HUES48 (cell line): ENCODE data around the gene STX18.

Source experiments
- H3K27ac ChIP-seq: one replicate; pipeline ENCODE4 v1.7.0; 2013; ENCODE audit warnings: low read depth, low read length, inconsistent platforms
- H3K27me3 ChIP-seq: 2 replicates; pipeline ENCODE4 v1.6.1; 2013; ENCODE audit warnings: mild to moderate bottlenecking, low read length; ENCODE audit not compliant: control insufficient read depth, insufficient read depth
- H3K36me3 ChIP-seq: 2 replicates; pipeline ENCODE4 v1.6.1; 2013; ENCODE audit warnings: low read length; ENCODE audit not compliant: control insufficient read depth, insufficient read depth
- H3K4me1 ChIP-seq: 2 replicates; pipeline ENCODE4 v1.6.1; 2013; ENCODE audit warnings: mild to moderate bottlenecking, low read length; ENCODE audit not compliant: control insufficient read depth, insufficient read depth
- H3K4me3 ChIP-seq: 2 replicates; pipeline ENCODE4 v1.5.1; 2013; ENCODE audit warnings: mild to moderate bottlenecking, low read depth, low read length
- H3K9ac ChIP-seq: 2 replicates; pipeline ENCODE4 v1.6.1; 2013; ENCODE audit warnings: mild to moderate bottlenecking, low read depth, low read length, moderate library complexity
- H3K9me3 ChIP-seq: 2 replicates; pipeline ENCODE4 v1.6.1; 2013; ENCODE audit warnings: low read length; ENCODE audit not compliant: control insufficient read depth, insufficient read depth

The STX18 gene

DNA sequence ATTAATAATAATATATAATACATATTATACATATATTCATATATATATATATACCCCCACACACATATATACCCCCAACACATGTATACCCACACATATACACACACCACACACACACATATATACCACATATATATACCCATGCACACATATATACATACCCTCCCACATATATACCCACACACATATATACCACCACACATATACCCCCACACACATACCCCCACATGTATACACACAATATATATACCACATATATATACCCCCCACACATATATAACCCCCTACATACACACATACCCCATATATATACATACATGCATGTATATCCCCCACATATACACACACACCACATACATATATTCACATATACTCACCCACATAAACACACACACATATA lies 103.0 kb downstream of the STX18 start:
- H3K4me1 ChIP-seq: 0 out of 2 replicates have a peak, but pooled peaks cover 3% of the 10 kb centered on the region
- H3K27ac ChIP-seq: no peak overlapping the region
- H3K4me3 ChIP-seq: no peak overlapping the region
- H3K27me3 ChIP-seq: no peaks in the 10 kb centered on the region
- H3K9ac ChIP-seq: no peak overlapping the region
- no peaks in the 10 kb centered on the region for H3K9me3 ChIP-seq
- peaks cover 17% of the 10 kb centered on the region for H3K36me3 ChIP-seq

DNA sequence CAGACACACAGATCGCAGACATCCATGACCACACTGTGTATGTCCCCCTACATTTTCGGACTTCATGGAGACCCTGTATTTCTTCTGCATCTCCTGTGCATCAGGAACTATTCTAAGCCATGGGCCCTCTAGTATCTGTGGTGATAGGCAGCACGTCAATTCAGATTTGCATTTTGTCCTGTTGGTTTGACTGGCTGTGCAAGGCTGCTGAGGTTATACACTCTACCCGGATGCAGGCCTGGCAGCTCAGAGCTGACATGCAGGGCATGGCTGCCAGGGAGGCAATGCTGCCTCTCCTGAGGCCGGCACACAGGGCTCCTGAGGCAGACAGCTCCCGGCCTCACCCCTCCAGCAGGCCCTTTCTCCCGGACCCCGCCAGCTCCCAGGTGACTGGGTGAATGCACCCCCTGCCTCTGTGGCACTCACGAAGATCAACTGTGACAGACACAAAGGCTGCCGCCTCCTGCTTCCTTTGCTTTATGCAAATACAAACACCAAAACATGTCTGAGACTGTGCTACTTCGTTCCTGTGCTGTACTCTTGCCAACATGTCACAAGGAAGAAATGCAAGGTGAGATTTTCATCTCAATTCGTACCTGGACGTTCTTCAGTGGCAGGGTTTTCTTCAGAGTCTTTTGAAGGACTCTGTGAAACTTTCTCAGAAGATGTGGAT lies 103.9 kb downstream of the STX18 start:
- H3K36me3 ChIP-seq: peaks cover 18% of the 10 kb centered on the region
- no peak overlapping the region for H3K27ac ChIP-seq
- H3K4me3 ChIP-seq: no peak overlapping the region
- H3K9ac ChIP-seq: no peak overlapping the region
- no peaks in the 10 kb centered on the region for H3K9me3 ChIP-seq
- no peaks in the 10 kb centered on the region for H3K27me3 ChIP-seq
- no peaks in the 10 kb centered on the region for H3K4me1 ChIP-seq

DNA sequence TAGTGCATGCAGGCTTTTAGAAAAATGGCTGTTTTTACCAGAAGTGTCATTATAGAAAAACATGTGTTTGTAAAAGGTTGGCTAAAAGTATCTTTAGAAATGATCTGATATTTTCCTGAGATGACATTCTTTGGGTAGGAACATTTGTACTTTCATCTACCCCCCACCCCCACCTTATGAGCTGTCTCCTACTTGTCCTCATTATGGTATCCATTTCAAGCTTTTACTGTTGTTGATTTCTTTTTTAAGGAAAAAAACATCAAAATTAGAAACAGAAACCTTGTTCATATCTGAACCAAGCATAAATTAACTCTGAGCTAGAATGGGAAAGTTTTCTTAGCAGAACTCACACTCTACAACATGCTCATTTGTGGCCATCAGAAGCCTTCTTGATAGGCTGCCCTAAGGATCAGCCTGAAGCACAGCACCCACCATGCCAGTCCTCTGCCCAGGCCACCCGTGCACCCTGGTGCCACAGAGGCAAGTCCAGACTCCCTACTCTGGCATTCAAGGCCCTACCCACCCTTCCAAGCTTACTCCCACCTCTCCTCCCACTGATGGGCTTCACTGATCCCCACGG lies 105.5 kb downstream of the STX18 start:
- no peak overlapping the region for H3K4me3 ChIP-seq
- H3K36me3 ChIP-seq: peaks cover 18% of the 10 kb centered on the region
- no peak overlapping the region for H3K27ac ChIP-seq
- H3K4me1 ChIP-seq: no peaks in the 10 kb centered on the region
- H3K9me3 ChIP-seq: no peaks in the 10 kb centered on the region
- no peak overlapping the region for H3K9ac ChIP-seq
- no peaks in the 10 kb centered on the region for H3K27me3 ChIP-seq

DNA sequence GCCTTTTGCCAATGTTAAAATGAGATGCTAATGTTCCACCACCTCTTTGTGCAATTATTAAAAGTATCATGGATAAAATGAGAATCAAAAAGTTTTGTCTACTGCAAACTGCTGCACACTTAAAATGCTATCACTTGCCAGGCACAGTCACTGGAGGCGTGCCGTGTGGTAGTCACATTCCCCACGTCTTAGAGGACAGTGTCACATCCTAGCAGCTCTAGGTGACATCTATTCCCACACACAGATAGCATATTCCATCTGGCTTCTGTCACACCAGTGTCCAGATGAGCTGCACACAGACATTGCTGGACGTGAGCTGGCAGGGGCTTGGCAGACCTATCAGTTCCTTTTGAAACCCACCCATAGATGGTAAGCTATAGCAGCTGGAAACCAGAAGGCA lies 107.9 kb downstream of the STX18 start:
- Histone ChIP-seq H3K27ac (no peak overlapping the region), H3K36me3 (peaks cover 18% of the 10 kb centered on the region), H3K9me3 (no peaks in the 10 kb centered on the region), H3K4me1 (peaks cover 4% of the 10 kb centered on the region), H3K27me3 (no peaks in the 10 kb centered on the region), H3K9ac (no peak overlapping the region), H3K4me3 (no peak overlapping the region)

DNA sequence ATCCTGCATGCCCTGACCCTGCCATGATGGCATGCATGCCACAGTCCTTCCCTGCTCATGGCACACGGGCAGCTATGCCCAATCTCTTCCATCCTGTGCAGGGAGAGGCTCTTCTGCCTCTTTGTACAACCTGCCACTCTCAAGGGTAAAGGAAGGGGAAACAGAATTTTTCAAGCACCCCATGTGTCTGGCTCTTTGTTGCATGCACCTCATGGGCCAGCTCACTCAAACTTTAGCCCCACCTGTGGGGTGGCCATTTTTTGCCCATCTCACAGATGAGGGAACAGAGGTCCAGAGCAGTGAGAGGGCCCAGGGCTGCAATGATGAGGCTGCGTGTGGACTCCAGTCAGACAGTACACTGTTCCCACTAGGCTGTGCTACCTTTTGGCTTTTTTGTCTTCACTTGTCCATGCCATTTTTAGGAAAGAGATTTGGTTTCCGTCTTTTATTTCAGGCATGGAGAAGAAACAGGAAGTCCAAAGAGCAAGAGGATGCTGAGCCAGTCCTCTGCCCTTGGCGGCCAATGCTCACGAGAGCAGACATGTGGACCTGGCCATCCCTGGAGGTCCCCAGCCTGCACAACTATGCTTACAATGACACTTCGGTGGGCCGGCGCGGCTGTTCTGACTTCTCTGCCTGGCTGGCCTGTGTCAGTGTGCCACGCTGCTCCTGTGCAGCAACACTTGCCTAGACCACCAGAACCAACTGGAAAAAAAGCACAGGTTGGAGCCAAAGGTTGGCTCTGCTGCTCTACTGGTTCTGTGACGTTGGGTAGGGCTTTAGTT lies 109.3 kb downstream of the STX18 start:
- H3K27me3 ChIP-seq: no peaks in the 10 kb centered on the region
- peaks cover 10% of the 10 kb centered on the region for H3K36me3 ChIP-seq
- H3K27ac ChIP-seq: no peak overlapping the region
- H3K4me3 ChIP-seq: no peak overlapping the region
- no peak overlapping the region for H3K9ac ChIP-seq
- H3K4me1 ChIP-seq: peaks cover 17% of the 10 kb centered on the region
- H3K9me3 ChIP-seq: no peaks in the 10 kb centered on the region

DNA sequence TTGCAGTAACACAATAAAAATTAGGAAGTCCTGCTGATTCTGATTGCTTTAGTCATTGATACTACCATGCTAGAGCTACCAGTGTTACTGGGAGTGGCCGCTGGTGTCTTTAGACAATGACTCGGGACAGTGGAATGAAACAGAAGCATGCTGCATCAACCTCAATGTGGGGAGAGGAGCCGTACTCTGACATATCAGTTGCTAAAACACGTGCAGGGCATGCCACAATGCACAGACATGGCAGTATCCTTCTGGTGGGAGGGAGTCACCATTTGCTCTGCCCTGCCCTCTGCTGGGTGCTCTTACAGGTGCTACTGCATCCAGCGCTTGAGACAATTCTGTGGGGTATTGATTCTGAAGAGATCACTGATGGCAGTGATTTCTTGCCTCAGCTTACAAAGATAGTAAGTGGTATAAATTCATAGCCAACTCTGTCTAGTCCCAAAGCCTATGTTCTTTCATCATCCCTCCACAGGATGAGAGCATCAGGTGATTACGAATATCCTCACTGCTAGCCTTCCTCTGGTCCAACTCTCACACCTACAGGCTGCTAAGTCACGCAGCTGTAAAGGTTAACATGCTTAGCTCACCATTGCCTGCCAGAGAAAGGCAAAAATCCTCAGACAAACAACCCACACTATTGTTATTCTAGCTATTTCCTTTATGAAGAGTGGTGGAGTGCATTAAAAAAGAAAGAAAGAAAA lies 111.2 kb downstream of the STX18 start:
- Histone ChIP-seq H3K9ac (no peak overlapping the region), H3K4me3 (no peak overlapping the region), H3K9me3 (no peaks in the 10 kb centered on the region), H3K27me3 (no peaks in the 10 kb centered on the region), H3K36me3 (peaks cover 7% of the 10 kb centered on the region), H3K4me1 (peaks cover 31% of the 10 kb centered on the region), H3K27ac (no peak overlapping the region)

DNA sequence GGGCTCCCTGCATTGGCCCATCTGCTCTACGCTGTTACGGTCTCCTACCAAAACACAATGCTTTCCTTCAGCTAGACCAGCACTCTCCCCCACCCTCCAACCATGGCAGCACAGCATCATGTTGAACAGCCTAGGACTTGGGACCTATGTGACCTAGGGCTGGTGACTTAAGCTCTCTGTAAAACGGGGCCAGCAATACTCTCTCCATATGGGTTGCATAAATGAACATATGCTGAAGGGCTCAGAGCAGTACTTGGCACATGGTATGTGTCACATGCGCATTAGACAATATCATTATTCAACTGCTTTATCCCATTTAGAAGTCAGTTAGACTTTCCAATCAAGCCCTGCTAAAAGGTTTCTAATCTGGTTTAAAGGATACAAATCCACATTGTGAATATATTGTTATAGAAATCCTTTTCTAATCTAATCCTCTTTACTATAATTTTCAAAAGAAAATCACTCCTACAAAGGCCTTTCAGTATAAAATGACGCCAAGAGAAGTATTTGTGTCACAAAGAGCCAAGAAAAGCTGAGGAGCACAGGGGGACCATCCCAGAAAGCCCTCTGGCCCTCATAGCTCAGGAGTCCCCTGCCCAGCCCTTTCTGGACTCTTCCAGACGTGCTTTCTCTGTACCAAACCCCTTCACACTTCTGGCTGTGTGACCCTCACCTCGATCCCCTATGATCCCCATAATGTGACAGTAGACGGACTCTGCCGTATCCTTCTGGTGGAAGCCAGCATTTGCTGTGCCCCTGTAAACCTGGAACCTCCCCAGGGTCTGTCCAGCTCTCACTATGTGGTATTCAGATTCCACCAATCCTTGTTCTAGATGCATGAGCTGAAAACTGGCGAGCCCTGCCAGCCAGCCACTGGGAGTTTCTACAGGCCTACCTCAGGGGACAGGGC lies 112.6 kb downstream of the STX18 start:
- no peak overlapping the region for H3K9ac ChIP-seq
- peaks cover 45% of the 10 kb centered on the region for H3K4me1 ChIP-seq
- no peaks in the 10 kb centered on the region for H3K9me3 ChIP-seq
- peaks cover 4% of the 10 kb centered on the region for H3K36me3 ChIP-seq
- H3K27ac ChIP-seq: no peak overlapping the region
- no peak overlapping the region for H3K4me3 ChIP-seq
- no peaks in the 10 kb centered on the region for H3K27me3 ChIP-seq

DNA sequence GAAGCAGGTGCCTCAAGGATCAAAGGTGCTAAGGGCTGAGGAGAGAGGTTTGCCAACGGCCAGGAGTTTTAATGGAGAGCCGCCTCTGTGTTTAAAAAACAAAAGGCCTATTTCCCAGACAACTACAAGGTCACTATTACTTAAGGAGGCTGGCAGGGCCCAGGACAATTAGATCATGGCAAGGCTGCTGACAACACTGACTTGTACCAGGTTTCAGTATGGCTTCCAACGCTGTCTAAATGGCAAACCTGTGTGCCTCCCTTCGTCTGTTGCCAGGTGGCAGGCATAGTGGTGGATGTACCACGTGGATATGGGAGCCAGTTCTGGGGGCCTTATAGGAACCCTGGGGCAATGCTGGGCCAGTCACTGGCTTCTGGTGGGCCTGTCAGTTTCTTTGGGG lies 114.0 kb downstream of the STX18 start:
- Histone ChIP-seq H3K27me3 (no peaks in the 10 kb centered on the region), H3K36me3 (no peaks in the 10 kb centered on the region; the same call in 1 of the 2 replicates), H3K9ac (peak overlapping the region; percentile 12; the same call in 1 of the 2 replicates), H3K9me3 (no peaks in the 10 kb centered on the region), H3K4me3 (no peak overlapping the region), H3K27ac (peak overlapping the region; percentile 67), H3K4me1 (peaks cover 57% of the 10 kb centered on the region)

DNA sequence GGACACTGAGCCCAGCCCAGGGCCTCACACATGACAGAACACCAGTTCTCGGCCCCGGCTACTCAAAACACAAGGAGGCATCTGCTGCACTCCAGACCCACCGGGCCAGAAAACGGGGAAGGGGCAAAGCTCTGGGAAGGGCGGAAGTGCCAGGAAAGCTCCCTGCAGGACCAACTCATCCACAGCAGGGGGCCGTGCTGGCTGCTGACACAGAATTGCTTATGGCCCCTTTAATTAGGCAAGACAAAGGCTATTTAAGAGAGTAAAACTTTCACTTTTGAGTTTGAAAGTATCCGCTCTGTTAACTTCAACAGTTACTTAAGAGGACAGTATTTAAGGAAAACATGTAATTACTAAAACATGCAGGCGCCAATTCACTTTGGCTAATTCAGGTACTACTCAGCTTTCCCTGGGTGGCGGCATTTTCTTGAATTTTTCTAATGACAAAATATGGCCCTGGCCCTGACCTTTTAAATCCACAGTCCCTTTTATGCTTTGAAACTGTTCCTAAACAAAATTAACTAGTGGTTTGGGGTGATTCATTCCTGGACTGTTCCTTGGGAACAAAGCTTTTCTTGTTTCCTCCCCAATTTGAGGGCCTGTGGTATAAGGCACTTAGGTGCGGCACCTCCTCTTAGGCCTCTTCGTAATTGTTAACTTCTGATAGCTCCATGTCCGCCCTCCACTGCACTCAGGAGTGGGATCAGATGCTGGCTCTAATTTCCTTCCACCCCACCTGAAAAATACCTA lies 114.6 kb downstream of the STX18 start:
- Histone ChIP-seq H3K9ac (peak overlapping the region; percentile 12; the same call in 1 of the 2 replicates), H3K27me3 (no peaks in the 10 kb centered on the region), H3K36me3 (no peaks in the 10 kb centered on the region; the same call in 1 of the 2 replicates), H3K9me3 (no peaks in the 10 kb centered on the region), H3K27ac (peak overlapping the region; percentile 67), H3K4me3 (0 out of 2 replicates have a peak overlapping the region, but pooled peaks have one; percentile 1), H3K4me1 (peaks cover 57% of the 10 kb centered on the region)
